PC-9 (cell line): ENCODE data around the gene TECTA.

Experiments used
- CTCF ChIP-seq: fragments of 200-600 bp; sonication (generic); conservative IDR thresholded peaks from 2 replicates; pipeline ENCODE4 v1.6.1; 2017; ENCODE audit warnings: mixed run types, antibody characterized with exemption, mild to moderate bottlenecking, moderate library complexity
- EZH2 ChIP-seq: fragments of 200-600 bp; sonication (generic); IDR thresholded peaks from 2 replicates; pipeline ENCODE4 v1.8.0; 2017; ENCODE audit warnings: antibody characterized with exemption, low read depth

- TF ChIP-seq CTCF, result no peak
- TF ChIP-seq EZH2, result no peak
Observed at GRCh38 chr11:121108413-121108812, 7.4 kb downstream of the TECTA start.
